ENCODE measurements around the gene GPC5.

GPC5 gene

GRCh38 chr13:91359111-91359510 is 39.3 kb upstream of the GPC5 start:
- no peak for DNase-seq
- no peak overlapping the region for H3K4me3 Mint-ChIP-seq
- no peaks in the 10 kb centered on the region for H3K9me3 Mint-ChIP-seq
- peaks cover 12% of the 10 kb centered on the region for H3K4me1 Mint-ChIP-seq
- H3K36me3 Mint-ChIP-seq = peaks cover 43% of the 10 kb centered on the region
- CTCF ChIA-PET = no interaction called here
- H3K27ac Mint-ChIP-seq = peak overlapping the region; percentile 12
- H3K27me3 Mint-ChIP-seq = no peaks in the 10 kb centered on the region

DNA sequence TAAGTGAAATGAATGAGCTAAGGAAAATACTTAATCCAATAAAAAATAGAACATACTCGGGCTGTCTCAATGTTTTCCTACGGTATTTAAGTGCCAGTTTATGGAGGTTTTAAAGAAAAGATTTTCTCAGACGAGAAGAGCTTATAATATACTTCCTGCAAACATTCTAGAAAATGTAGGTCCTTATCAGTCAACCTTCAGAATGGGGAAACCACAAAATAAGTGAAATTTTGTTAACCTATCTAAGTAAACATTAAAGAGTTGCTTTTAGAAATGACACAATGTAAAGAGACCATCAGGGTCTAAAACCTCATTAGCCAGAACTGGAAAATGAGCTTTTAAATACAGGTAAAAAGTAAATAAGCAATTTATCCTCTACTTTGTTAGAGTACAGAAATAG is 38.8 kb upstream of the GPC5 start:
- Mint-ChIP-seq H3K4me3 (no peak overlapping the region), H3K9me3 (no peaks in the 10 kb centered on the region), H3K27me3 (no peaks in the 10 kb centered on the region), H3K36me3 (peaks cover 38% of the 10 kb centered on the region), H3K4me1 (peaks cover 12% of the 10 kb centered on the region), H3K27ac (peak overlapping the region; percentile 17)
- CTCF ChIA-PET = no interaction called here
- no peak for DNase-seq

GRCh38 chr13:91360246-91360751 is 38.1 kb upstream of the GPC5 start:
- no peak overlapping the region for H3K4me3 Mint-ChIP-seq
- CTCF ChIA-PET = no interaction called here
- H3K36me3 Mint-ChIP-seq = peaks cover 31% of the 10 kb centered on the region
- no peak overlapping the region for H3K27ac Mint-ChIP-seq
- no peaks in the 10 kb centered on the region for H3K27me3 Mint-ChIP-seq
- peaks cover 7% of the 10 kb centered on the region for H3K4me1 Mint-ChIP-seq
- no peaks in the 10 kb centered on the region for H3K9me3 Mint-ChIP-seq
- no peak for DNase-seq

DNA sequence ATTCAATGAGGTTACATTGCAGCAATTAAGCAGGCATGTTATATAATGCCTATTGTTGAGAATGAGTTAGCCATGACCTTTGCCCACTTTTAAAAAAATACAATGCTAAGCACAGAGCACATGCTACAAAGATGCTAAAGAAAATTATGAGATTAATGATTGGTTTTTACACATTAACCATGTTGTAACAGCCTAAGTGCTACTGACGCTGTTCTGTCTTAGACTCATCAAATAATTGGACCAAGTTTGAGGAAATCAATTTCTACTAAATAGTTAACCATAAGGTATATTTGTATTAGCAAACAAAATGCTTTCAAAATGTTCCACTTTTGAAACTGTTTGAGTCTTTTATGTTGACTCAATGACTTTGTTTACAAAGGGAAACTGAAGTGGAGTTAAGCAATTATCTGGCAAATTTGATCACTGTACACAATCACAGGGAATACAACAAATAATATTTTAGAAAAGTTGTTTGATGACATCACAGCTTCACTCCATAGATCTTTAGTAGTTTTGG is 36.6 kb upstream of the GPC5 start:
- DNase-seq = no peak
- H3K4me3 Mint-ChIP-seq = no peak overlapping the region
- H3K4me1 Mint-ChIP-seq = peaks cover 3% of the 10 kb centered on the region
- CTCF ChIA-PET = no interaction called here
- H3K27me3 Mint-ChIP-seq = no peaks in the 10 kb centered on the region
- H3K27ac Mint-ChIP-seq = no peak overlapping the region
- peaks cover 19% of the 10 kb centered on the region for H3K36me3 Mint-ChIP-seq
- no peaks in the 10 kb centered on the region for H3K9me3 Mint-ChIP-seq

GRCh38 chr13:91362908-91363307 is 35.5 kb upstream of the GPC5 start:
- no peak overlapping the region for H3K27ac Mint-ChIP-seq
- DNase-seq = no peak
- H3K36me3 Mint-ChIP-seq = peaks cover 11% of the 10 kb centered on the region
- CTCF ChIA-PET = no interaction called here
- no peaks in the 10 kb centered on the region for H3K27me3 Mint-ChIP-seq
- H3K9me3 Mint-ChIP-seq = no peaks in the 10 kb centered on the region
- no peak overlapping the region for H3K4me3 Mint-ChIP-seq
- peaks cover 2% of the 10 kb centered on the region for H3K4me1 Mint-ChIP-seq

GRCh38 chr13:91368101-91368500 is 30.3 kb upstream of the GPC5 start:
- Mint-ChIP-seq H3K4me3 (no peak overlapping the region), H3K9me3 (no peaks in the 10 kb centered on the region), H3K27me3 (peaks cover 3% of the 10 kb centered on the region), H3K4me1 (no peaks in the 10 kb centered on the region), H3K27ac (no peak overlapping the region), H3K36me3 (peaks cover 6% of the 10 kb centered on the region)
- DNase-seq = no peak
- CTCF ChIA-PET = no interaction called here

- CTCF ChIA-PET = no interaction called here
- H3K9me3 Mint-ChIP-seq = no peaks in the 10 kb centered on the region
- no peak overlapping the region for H3K4me3 Mint-ChIP-seq
- peaks cover 4% of the 10 kb centered on the region for H3K27me3 Mint-ChIP-seq
- H3K27ac Mint-ChIP-seq = no peak overlapping the region
- H3K4me1 Mint-ChIP-seq = no peaks in the 10 kb centered on the region
- no peak for DNase-seq
- H3K36me3 Mint-ChIP-seq = peaks cover 3% of the 10 kb centered on the region
These were observed 29.6 kb upstream of the GPC5 start for GRCh38 chr13:91368676-91369440.

DNA sequence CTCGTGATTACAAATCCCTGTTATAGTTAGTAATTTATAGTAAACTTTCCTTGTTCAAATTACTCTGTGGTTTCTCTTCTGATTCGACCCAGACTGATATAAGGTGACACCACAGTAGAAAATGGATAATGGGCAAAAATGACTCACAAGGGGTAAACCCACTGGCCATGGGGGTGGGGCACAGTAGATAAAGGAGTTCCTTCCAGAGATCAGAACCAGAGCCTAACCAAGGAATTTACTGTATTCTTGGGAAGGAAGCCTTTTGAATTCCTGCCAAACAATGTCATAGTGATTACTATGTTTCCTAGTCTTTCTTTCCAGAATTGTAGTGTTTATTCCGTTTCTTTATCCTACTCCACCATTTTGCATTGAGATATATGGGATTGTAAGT is 29.0 kb upstream of the GPC5 start:
- Mint-ChIP-seq H3K4me3 (no peak overlapping the region), H3K9me3 (no peaks in the 10 kb centered on the region), H3K27ac (no peak overlapping the region), H3K36me3 (peaks cover 3% of the 10 kb centered on the region), H3K27me3 (peaks cover 4% of the 10 kb centered on the region), H3K4me1 (peaks cover under 1% of the 10 kb centered on the region)
- DNase-seq = no peak
- CTCF ChIA-PET = interaction anchor here (1.1 kb wide), 1 partner anchor 58 kb away, joined by 3 read pairs; no protein-coding TSS in a partner anchor

DNA sequence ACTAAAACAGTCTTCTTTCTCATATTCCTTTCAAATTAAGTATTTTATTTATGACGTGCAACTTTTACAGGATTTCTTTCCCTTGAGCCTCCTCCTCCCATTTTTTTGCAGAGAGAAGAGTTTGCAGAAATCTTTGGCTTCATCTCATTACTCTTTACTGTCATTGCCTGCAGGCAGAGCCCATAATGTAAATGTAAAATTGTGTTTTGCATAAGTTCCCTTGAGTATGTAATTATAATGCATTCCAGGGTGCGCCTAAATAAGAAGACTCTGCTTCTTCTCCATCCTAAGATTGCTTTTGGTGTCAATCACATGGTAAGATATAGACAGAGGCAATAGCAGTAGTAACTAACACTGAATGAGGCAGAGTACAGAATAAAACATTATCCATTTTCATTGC is 27.9 kb upstream of the GPC5 start:
- peaks cover 4% of the 10 kb centered on the region for H3K27me3 Mint-ChIP-seq
- H3K4me1 Mint-ChIP-seq = peaks cover 10% of the 10 kb centered on the region
- peaks cover 3% of the 10 kb centered on the region for H3K36me3 Mint-ChIP-seq
- H3K27ac Mint-ChIP-seq = no peak overlapping the region
- CTCF ChIA-PET = interaction anchor here (1.1 kb wide), 1 partner anchor 60 kb away, joined by 3 read pairs; no protein-coding TSS in a partner anchor
- DNase-seq = no peak
- H3K4me3 Mint-ChIP-seq = no peak overlapping the region
- H3K9me3 Mint-ChIP-seq = no peaks in the 10 kb centered on the region

DNA sequence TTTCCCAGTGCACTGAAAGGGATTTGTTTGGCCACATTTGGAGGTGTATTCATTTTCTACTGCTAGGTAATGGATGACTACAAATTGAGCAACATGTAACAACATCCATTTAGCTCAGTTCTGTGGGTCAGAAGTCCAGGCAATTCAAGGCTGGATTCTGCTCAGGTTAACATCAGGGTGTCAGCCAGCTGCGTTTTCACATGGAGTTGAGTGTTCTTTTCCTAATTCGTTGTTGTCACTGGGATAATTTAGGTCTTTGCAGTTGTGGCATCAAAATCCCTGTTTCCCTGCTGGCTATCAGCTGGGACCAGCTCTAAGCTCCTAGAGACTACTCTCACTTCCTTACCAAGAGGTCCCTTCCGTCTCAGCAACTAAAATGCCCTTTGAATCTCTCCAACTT is 25.5 kb upstream of the GPC5 start:
- H3K4me1 Mint-ChIP-seq = peaks cover 10% of the 10 kb centered on the region
- DNase-seq = no peak

GRCh38 chr13:91375116-91375729 is 23.2 kb upstream of the GPC5 start:
- Mint-ChIP-seq H3K27ac (no peak overlapping the region), H3K36me3 (no peaks in the 10 kb centered on the region)

More for the DNA sequence above, 25.5 kb upstream of the GPC5 start:
- H3K9me3 Mint-ChIP-seq = no peaks in the 10 kb centered on the region
- H3K27me3 Mint-ChIP-seq = peaks cover 4% of the 10 kb centered on the region
- H3K27ac Mint-ChIP-seq = no peak overlapping the region
- no peaks in the 10 kb centered on the region for H3K36me3 Mint-ChIP-seq
- H3K4me3 Mint-ChIP-seq = no peak overlapping the region
- CTCF ChIA-PET = interaction anchor here (1.1 to 1.3 kb wide), 2 partner anchors 9 to 46 kb away, joined by 3 to 7 read pairs; no protein-coding TSS in a partner anchor

GRCh38 chr13:91381371-91381770 is 17.1 kb upstream of the GPC5 start:
- Mint-ChIP-seq H3K36me3 (no peaks in the 10 kb centered on the region), H3K27ac (no peak overlapping the region)
- CTCF ChIA-PET = interaction anchor here (0.6 to 4.8 kb wide), 6 partner anchors 9 to 343 kb away, joined by 3 to 22 read pairs (median 4); partner anchors contain the start of gene GPC5

More at GRCh38 chr13:91375116-91375729, 23.2 kb upstream of the GPC5 start:
- Mint-ChIP-seq H3K4me1 (peaks cover 10% of the 10 kb centered on the region), H3K9me3 (no peaks in the 10 kb centered on the region), H3K4me3 (no peak overlapping the region), H3K27me3 (peaks cover 4% of the 10 kb centered on the region)
- CTCF ChIA-PET = interaction anchor here (1.5 to 2.9 kb wide), 2 partner anchors 8 to 31 kb away, joined by 6 to 20 read pairs; no protein-coding TSS in a partner anchor
- peak; percentile 34 for DNase-seq

GRCh38 chr13:91383836-91384235 is 14.6 kb upstream of the GPC5 start:
- no peak overlapping the region for H3K4me3 Mint-ChIP-seq
- H3K36me3 Mint-ChIP-seq = no peaks in the 10 kb centered on the region
- H3K9me3 Mint-ChIP-seq = no peaks in the 10 kb centered on the region
- no peaks in the 10 kb centered on the region for H3K4me1 Mint-ChIP-seq
- H3K27me3 Mint-ChIP-seq = peaks cover 15% of the 10 kb centered on the region
- CTCF ChIA-PET = interaction anchor here (0.6 to 4.8 kb wide), 3 partner anchors 10 to 33 kb away, joined by 3 to 22 read pairs (median 6); no protein-coding TSS in a partner anchor
- H3K27ac Mint-ChIP-seq = no peak overlapping the region
- no peak for DNase-seq

More at GRCh38 chr13:91381371-91381770, 17.1 kb upstream of the GPC5 start:
- no peaks in the 10 kb centered on the region for H3K9me3 Mint-ChIP-seq
- no peaks in the 10 kb centered on the region for H3K4me1 Mint-ChIP-seq
- no peak overlapping the region for H3K4me3 Mint-ChIP-seq
- H3K27me3 Mint-ChIP-seq = peaks cover 6% of the 10 kb centered on the region
- no peak for DNase-seq

GRCh38 chr13:91384896-91385295 is 13.5 kb upstream of the GPC5 start:
- H3K36me3 Mint-ChIP-seq = no peaks in the 10 kb centered on the region
- H3K4me1 Mint-ChIP-seq = no peaks in the 10 kb centered on the region
- DNase-seq = no peak
- H3K27me3 Mint-ChIP-seq = peaks cover 17% of the 10 kb centered on the region
- H3K9me3 Mint-ChIP-seq = no peaks in the 10 kb centered on the region
- CTCF ChIA-PET = no interaction called here
- H3K4me3 Mint-ChIP-seq = no peak overlapping the region
- H3K27ac Mint-ChIP-seq = no peak overlapping the region
